ENCODE results near the gene LTBP2.

LTBP2 gene

GRCh38 chr14:74503938-74504335, 108.1 kb downstream of the LTBP2 start:
- no peak for DNase-seq

GRCh38 chr14:74503291-74503937, 108.6 kb downstream of the LTBP2 start:
- DNase-seq = no peak

GRCh38 chr14:74502236-74503019, 109.6 kb downstream of the LTBP2 start:
- DNase-seq = peak; percentile 22

- DNase-seq = no peak
Observed at GRCh38 chr14:74501691-74502090, 110.3 kb downstream of the LTBP2 start.

GRCh38 chr14:74501135-74501614, 110.9 kb downstream of the LTBP2 start:
- DNase-seq = peak; percentile 35

GRCh38 chr14:74500417-74501134, 111.5 kb downstream of the LTBP2 start:
- no peak for DNase-seq

- no peak for DNase-seq
Observed at GRCh38 chr14:74495356-74495755, 116.7 kb downstream of the LTBP2 start.

GRCh38 chr14:74493343-74494261, 118.4 kb downstream of the LTBP2 start, which contains the start of gene ISCA2:
ISCA2 (plus strand) TSS chr14:74493765; CDS start chr14:74493775, 10 bp downstream.
- peak; percentile 99 for DNase-seq

- DNase-seq = no peak
Observed at GRCh38 chr14:74492776-74493342, 119.2 kb downstream of the LTBP2 start, which contains the start of gene NPC2. NPC2 (minus strand) TSS chr14:74493305; CDS start chr14:74493274, 31 bp downstream.

GRCh38 chr14:74491956-74492775, 119.9 kb downstream of the LTBP2 start:
- DNase-seq = peak; percentile 82

- peak; percentile 17 for DNase-seq
Observed at GRCh38 chr14:74490486-74490885, 121.6 kb downstream of the LTBP2 start.

GRCh38 chr14:74488786-74489397, 123.1 kb downstream of the LTBP2 start:
- peak; percentile 86 for DNase-seq

- DNase-seq = no peak
Observed at GRCh38 chr14:74486164-74486563, 125.9 kb downstream of the LTBP2 start.

GRCh38 chr14:74483321-74483720, 128.7 kb downstream of the LTBP2 start:
- DNase-seq = no peak

- DNase-seq = no peak
Observed at GRCh38 chr14:74482571-74482970, 129.5 kb downstream of the LTBP2 start.

GRCh38 chr14:74480046-74480445, 132.0 kb downstream of the LTBP2 start:
- DNase-seq = no peak

GRCh38 chr14:74478996-74479635, 132.9 kb downstream of the LTBP2 start:
- DNase-seq = no peak

GRCh38 chr14:74476607-74477006, 135.4 kb downstream of the LTBP2 start:
- DNase-seq = no peak

GRCh38 chr14:74476107-74476506, 135.9 kb downstream of the LTBP2 start:
- DNase-seq = no peak

- DNase-seq = peak; percentile 47
Observed at GRCh38 chr14:74475678-74476077, 136.4 kb downstream of the LTBP2 start.
